ENCODE measurements around the gene CLGN.

CLGN gene

DNA sequence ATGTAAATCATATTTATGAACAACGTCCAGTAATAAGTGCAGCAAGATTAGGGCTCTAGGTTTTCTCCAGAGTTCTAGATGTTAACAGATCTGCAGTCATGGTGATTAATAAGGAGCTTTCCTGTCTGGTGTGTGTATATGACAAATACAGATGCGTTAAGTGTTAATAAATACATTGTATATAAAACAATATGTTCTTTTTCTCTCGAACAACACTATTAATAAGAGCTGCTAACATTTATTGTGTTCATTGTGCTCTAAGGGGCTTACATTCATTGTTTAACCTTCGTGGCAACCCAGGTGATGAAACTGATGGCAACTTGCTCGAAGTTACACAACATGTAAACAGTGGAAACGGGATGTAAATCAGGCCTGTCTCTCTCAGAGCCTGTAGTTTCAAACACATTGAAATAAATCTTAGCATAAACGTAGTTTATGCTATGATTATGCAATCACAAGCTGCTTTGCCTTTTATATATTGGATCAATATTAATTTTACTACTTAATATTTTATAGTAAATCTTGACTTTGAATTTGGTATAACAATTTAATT is 547 bp upstream of the CLGN start:
- TF ChIP-seq FOXP2 (optimal IDR thresholded peaks at IDR 0.05; ENCODE audit: borderline replicate concordance, extremely low read depth, extremely low read length, insufficient read depth) (peak; percentile 49), POLR2AphosphoS5 (IDR thresholded peaks at IDR 0.05; ENCODE audit: low read depth, low read length) (no peak)

DNA sequence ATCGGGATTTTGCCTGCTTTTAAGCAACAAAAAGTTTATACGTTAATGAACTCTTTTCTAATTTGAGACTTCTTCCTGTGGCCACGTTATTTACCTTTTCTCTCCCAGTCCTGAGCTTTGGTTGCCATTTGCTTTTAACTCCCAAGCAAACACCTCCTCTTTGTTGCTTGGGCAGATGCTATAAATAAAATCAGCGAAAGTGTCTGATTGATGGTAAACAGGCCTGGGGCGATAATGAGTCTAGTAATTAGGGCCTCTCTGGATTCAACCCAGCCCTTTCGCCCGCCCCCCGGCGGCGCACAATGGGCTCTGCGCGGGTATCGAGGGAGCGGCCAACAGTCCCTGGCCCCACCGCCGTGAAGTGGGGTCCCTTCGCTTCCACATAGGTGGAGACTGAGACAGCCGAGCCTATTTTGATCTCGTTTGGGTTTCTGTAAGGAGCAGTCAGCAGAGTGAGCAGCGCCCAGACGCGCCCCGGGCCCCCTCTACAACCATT is 790 bp downstream of the CLGN start:
- TF ChIP-seq, protein P1, sequence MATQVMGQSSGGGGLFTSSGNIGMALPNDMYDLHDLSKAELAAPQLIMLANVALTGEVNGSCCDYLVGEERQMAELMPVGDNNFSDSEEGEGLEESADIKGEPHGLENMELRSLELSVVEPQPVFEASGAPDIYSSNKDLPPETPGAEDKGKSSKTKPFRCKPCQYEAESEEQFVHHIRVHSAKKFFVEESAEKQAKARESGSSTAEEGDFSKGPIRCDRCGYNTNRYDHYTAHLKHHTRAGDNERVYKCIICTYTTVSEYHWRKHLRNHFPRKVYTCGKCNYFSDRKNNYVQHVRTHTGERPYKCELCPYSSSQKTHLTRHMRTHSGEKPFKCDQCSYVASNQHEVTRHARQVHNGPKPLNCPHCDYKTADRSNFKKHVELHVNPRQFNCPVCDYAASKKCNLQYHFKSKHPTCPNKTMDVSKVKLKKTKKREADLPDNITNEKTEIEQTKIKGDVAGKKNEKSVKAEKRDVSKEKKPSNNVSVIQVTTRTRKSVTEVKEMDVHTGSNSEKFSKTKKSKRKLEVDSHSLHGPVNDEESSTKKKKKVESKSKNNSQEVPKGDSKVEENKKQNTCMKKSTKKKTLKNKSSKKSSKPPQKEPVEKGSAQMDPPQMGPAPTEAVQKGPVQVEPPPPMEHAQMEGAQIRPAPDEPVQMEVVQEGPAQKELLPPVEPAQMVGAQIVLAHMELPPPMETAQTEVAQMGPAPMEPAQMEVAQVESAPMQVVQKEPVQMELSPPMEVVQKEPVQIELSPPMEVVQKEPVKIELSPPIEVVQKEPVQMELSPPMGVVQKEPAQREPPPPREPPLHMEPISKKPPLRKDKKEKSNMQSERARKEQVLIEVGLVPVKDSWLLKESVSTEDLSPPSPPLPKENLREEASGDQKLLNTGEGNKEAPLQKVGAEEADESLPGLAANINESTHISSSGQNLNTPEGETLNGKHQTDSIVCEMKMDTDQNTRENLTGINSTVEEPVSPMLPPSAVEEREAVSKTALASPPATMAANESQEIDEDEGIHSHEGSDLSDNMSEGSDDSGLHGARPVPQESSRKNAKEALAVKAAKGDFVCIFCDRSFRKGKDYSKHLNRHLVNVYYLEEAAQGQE (IDR thresholded peaks at IDR 0.05; ENCODE audit: insufficient read depth in 1 of 2, low read depth in 2 of 2, low read length in 2 of 2): no peak
- TF ChIP-seq POLR2AphosphoS5 (IDR thresholded peaks at IDR 0.05; ENCODE audit: low read depth, low read length) (no peak), SIN3A (IDR thresholded peaks at IDR 0.05; ENCODE audit: borderline replicate concordance, insufficient read depth, low read length) (no peak), TAF1 (IDR thresholded peaks at IDR 0.05; ENCODE audit: borderline replicate concordance, insufficient read depth, low read length) (no peak), FOXP2 (optimal IDR thresholded peaks at IDR 0.05; ENCODE audit: borderline replicate concordance, extremely low read depth, extremely low read length, insufficient read depth) (no peak)

DNA sequence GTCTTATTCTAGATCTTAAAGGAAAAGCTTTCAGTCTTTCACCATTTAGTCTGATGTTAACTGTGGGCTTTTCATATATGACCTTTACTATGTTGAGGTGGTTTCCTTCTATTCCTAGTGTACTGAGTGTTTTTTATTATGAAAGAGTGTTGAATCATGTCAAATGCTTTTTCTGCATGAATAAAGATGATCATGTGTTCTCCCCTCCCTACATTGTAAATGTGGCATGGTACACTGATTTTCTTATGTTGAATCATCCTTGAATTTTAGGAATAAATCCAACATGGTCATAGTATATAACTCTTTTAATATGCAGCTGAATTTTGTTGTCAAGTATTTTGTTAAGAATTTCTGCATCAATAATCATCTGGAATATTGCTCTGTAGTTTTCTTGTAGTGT is 4.3 kb downstream of the CLGN start:
- TF ChIP-seq, protein P1 (IDR thresholded peaks at IDR 0.05; ENCODE audit: insufficient read depth in 1 of 2, low read depth in 2 of 2, low read length in 2 of 2): no peak
- no peak for TF ChIP-seq SIN3A (IDR thresholded peaks at IDR 0.05; ENCODE audit: borderline replicate concordance, insufficient read depth, low read length)
- TF ChIP-seq TAF1 (IDR thresholded peaks at IDR 0.05; ENCODE audit: borderline replicate concordance, insufficient read depth, low read length): no peak
- no peak for TF ChIP-seq POLR2AphosphoS5 (IDR thresholded peaks at IDR 0.05; ENCODE audit: low read depth, low read length)
- no peak for TF ChIP-seq FOXP2 (optimal IDR thresholded peaks at IDR 0.05; ENCODE audit: borderline replicate concordance, extremely low read depth, extremely low read length, insufficient read depth)

DNA sequence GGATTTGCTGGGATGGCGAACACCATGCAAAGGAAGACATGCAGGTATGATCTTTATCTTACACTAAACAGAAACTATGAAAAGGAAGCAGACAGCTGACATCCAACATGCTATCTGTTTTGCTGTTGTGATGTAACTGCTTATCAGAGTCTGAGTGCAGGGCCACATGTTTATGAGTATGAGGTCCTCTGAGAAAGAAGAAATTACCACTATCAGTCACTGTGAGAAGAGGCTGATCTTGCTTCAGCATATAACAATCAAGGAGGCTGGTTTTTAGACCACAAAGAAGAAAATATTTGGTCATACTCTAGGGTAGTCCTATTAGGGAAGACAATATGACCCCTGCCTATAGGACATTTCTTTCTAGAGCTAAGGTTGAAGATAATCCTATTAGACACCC is 18.5 kb downstream of the CLGN start:
- TF ChIP-seq SIN3A (IDR thresholded peaks at IDR 0.05; ENCODE audit: borderline replicate concordance, insufficient read depth, low read length) (no peak), TAF1 (IDR thresholded peaks at IDR 0.05; ENCODE audit: borderline replicate concordance, insufficient read depth, low read length) (no peak)
- TF ChIP-seq, protein P1 (IDR thresholded peaks at IDR 0.05; ENCODE audit: insufficient read depth in 1 of 2, low read depth in 2 of 2, low read length in 2 of 2): no peak

DNA sequence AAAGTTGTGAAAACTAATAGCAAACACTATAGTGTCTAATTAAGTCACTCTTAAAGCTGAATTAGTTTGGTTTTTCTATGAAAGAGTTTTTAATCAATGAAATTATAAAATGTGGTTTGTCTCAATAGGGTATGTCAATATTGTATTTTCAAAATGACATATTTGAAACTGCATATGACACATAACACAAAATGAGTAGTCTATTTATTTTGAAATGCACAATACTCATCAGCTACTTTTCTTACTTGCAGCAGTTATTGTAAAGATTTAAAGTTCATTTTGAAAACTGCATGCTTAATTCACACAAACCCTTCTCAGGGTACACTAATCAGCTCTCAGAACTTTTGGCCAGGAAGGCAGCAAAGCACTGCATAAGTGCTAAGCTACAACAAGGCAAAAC is 21.2 kb downstream of the CLGN start:
- TF ChIP-seq FOXP2 (optimal IDR thresholded peaks at IDR 0.05; ENCODE audit: borderline replicate concordance, extremely low read depth, extremely low read length, insufficient read depth) (no peak), TAF1 (IDR thresholded peaks at IDR 0.05; ENCODE audit: borderline replicate concordance, insufficient read depth, low read length) (no peak), SIN3A (IDR thresholded peaks at IDR 0.05; ENCODE audit: borderline replicate concordance, insufficient read depth, low read length) (no peak), POLR2AphosphoS5 (IDR thresholded peaks at IDR 0.05; ENCODE audit: low read depth, low read length) (no peak)
- TF ChIP-seq, protein P1 (IDR thresholded peaks at IDR 0.05; ENCODE audit: insufficient read depth in 1 of 2, low read depth in 2 of 2, low read length in 2 of 2): no peak

Data from PFSK-1 (cell line).